IgD-negative memory B cell (primary cell): ENCODE measurements around the gene RNF215. TPM values are rescaled to one million over a fixed set of nuclear protein-coding genes. Genes with fewer than 3 reads are reported as not detected.

ENCODE experiments used
- H3K27ac Mint-ChIP-seq, 3 donors: one replicate each; pipeline ENCODE4 v1.8.0; 2020 to 2022; ENCODE audit warnings: mild to moderate bottlenecking in 3 of 3, mixed read lengths in 3 of 3, moderate library complexity in 1 of 3
- H3K27me3 Mint-ChIP-seq: one replicate; pipeline ENCODE4 v1.8.0; 2021; ENCODE audit warnings: mixed read lengths
- H3K36me3 Mint-ChIP-seq: one replicate; pipeline ENCODE4 v1.8.0; 2020; ENCODE audit warnings: mild to moderate bottlenecking, mixed read lengths
- H3K4me1 Mint-ChIP-seq, 3 donors: one replicate each; pipeline ENCODE4 v1.8.0; 2020 to 2022; ENCODE audit warnings: mixed read lengths in 3 of 3, mild to moderate bottlenecking in 1 of 3
- H3K4me3 Mint-ChIP-seq, 4 donors: one replicate each; pipeline ENCODE4 v1.8.0; 2020 to 2022; ENCODE audit warnings: mild to moderate bottlenecking in 4 of 4, mixed read lengths in 4 of 4, moderate library complexity in 3 of 4
- H3K9me3 Mint-ChIP-seq, 3 donors: one replicate each; pipeline ENCODE4 v1.8.0; 2020 to 2021; ENCODE audit warnings: mixed read lengths in 3 of 3, mild to moderate bottlenecking in 1 of 3
- polyA plus RNA-seq: library from polyadenylated mRNA; unstranded; fragments of 300-500 nt; fragmentation: Illumina TruSeq; gene quantifications from one replicate; pipeline ENCODE4 v1.2.3, GENCODE V29; 2021

RNF215 gene
- polyA plus RNA-seq, 1 donor from 2014 or later: 0.20 TPM

- Mint-ChIP-seq H3K27ac (peak overlapping the region in 1 of 3 donors; percentile 39), H3K27me3 (no peaks in the 10 kb centered on the region), H3K4me1 (no peaks in the 10 kb centered on the region), H3K36me3 (peaks cover 2% of the 10 kb centered on the region), H3K4me3 (no peak overlapping the region), H3K9me3 (no peaks in the 10 kb centered on the region)
These were observed 16.5 kb downstream of the RNF215 start for GRCh38 chr22:30370641-30371230.

- no peak overlapping the region for H3K27ac Mint-ChIP-seq
These were observed 18.8 kb downstream of the RNF215 start for GRCh38 chr22:30368420-30368819.

GRCh38 chr22:30365891-30366290, 21.3 kb downstream of the RNF215 start:
- peaks cover 0 to 1% (median 0%) of the 10 kb centered on the region in 3 donors for H3K4me1 Mint-ChIP-seq
- H3K4me3 Mint-ChIP-seq: no peak overlapping the region
- no peaks in the 10 kb centered on the region for H3K9me3 Mint-ChIP-seq
- H3K27me3 Mint-ChIP-seq: no peaks in the 10 kb centered on the region
- H3K27ac Mint-ChIP-seq: no peak overlapping the region
- peaks cover 7% of the 10 kb centered on the region for H3K36me3 Mint-ChIP-seq

More at GRCh38 chr22:30368420-30368819, 18.8 kb downstream of the RNF215 start:
- H3K27me3 Mint-ChIP-seq: no peaks in the 10 kb centered on the region
- H3K36me3 Mint-ChIP-seq: peaks cover 7% of the 10 kb centered on the region
- H3K4me1 Mint-ChIP-seq: no peaks in the 10 kb centered on the region
- H3K9me3 Mint-ChIP-seq: no peaks in the 10 kb centered on the region
- no peak overlapping the region for H3K4me3 Mint-ChIP-seq

GRCh38 chr22:30362651-30363281, 24.4 kb downstream of the RNF215 start:
- no peak overlapping the region for H3K4me3 Mint-ChIP-seq
- no peaks in the 10 kb centered on the region for H3K9me3 Mint-ChIP-seq
- H3K36me3 Mint-ChIP-seq: peaks cover 5% of the 10 kb centered on the region
- peaks cover 1 to 5% (median 3%) of the 10 kb centered on the region in 3 donors for H3K4me1 Mint-ChIP-seq
- H3K27ac Mint-ChIP-seq: no peak overlapping the region
- H3K27me3 Mint-ChIP-seq: no peaks in the 10 kb centered on the region

GRCh38 chr22:30361916-30362650, 25.1 kb downstream of the RNF215 start:
- Mint-ChIP-seq H3K36me3 (peaks cover 5% of the 10 kb centered on the region), H3K4me1 (peaks cover 4 to 8% (median 6%) of the 10 kb centered on the region in 3 donors), H3K4me3 (peak overlapping the region in 1 of 4 donors; percentile 21), H3K27ac (no peak overlapping the region), H3K27me3 (no peaks in the 10 kb centered on the region), H3K9me3 (no peaks in the 10 kb centered on the region)

- Mint-ChIP-seq H3K4me3 (peak overlapping the region in 3 of 4 donors; percentile 37 to 99 (median 54)), H3K4me1 (peaks cover 28 to 37% (median 32%) of the 10 kb centered on the region in 3 donors), H3K27me3 (no peaks in the 10 kb centered on the region), H3K27ac (peak overlapping the region in 1 of 3 donors; percentile 74), H3K36me3 (no peaks in the 10 kb centered on the region), H3K9me3 (no peaks in the 10 kb centered on the region)
These were observed 28.7 kb downstream of the RNF215 start for GRCh38 chr22:30358541-30358940.

- Mint-ChIP-seq H3K27ac (peak overlapping the region in 2 of 3 donors; percentile 95 to 96), H3K36me3 (no peaks in the 10 kb centered on the region), H3K4me1 (peaks cover 28 to 39% (median 34%) of the 10 kb centered on the region in 3 donors), H3K9me3 (no peaks in the 10 kb centered on the region), H3K4me3 (peak overlapping the region; percentile 94 to 99 (median 99)), H3K27me3 (no peaks in the 10 kb centered on the region)
These were observed 29.5 kb downstream of the RNF215 start for GRCh38 chr22:30357650-30358215.

GRCh38 chr22:30357236-30357570, 30.0 kb downstream of the RNF215 start:
- H3K27ac Mint-ChIP-seq: peak overlapping the region; percentile 95 to 99 (median 96)
- H3K9me3 Mint-ChIP-seq: no peaks in the 10 kb centered on the region
- H3K27me3 Mint-ChIP-seq: no peaks in the 10 kb centered on the region
- H3K4me3 Mint-ChIP-seq: peak overlapping the region; percentile 94 to 99 (median 99)
- peaks cover 26 to 39% (median 37%) of the 10 kb centered on the region in 3 donors for H3K4me1 Mint-ChIP-seq
- H3K36me3 Mint-ChIP-seq: peaks cover 2% of the 10 kb centered on the region

GRCh38 chr22:30356449-30357235, 30.6 kb downstream of the RNF215 start, which contains the start of the genes CCDC157 and SF3A1:
CCDC157 (plus strand) TSS chr22:30357007; CDS start chr22:30366001, 8,994 bp downstream.
SF3A1 (minus strand) TSS chr22:30356894; CDS start chr22:30356792, 102 bp downstream.
- Mint-ChIP-seq H3K9me3 (no peaks in the 10 kb centered on the region), H3K36me3 (peaks cover 2% of the 10 kb centered on the region), H3K27ac (peak within 1 kb of the TSS; percentile 95 to 99 (median 96)), H3K4me3 (peak within 1 kb of the TSS; percentile 94 to 99 (median 99)), H3K27me3 (no peaks in the 10 kb centered on the region), H3K4me1 (peaks cover 27 to 42% (median 39%) of the 10 kb centered on the region in 3 donors)

- H3K36me3 Mint-ChIP-seq: peaks cover 2% of the 10 kb centered on the region
These were observed 32.6 kb downstream of the RNF215 start for GRCh38 chr22:30354644-30355043.

GRCh38 chr22:30351226-30351625, 36.0 kb downstream of the RNF215 start:
- peak overlapping the region in 2 of 3 donors; percentile 2 to 53 for H3K27ac Mint-ChIP-seq
- H3K27me3 Mint-ChIP-seq: no peaks in the 10 kb centered on the region
- peaks cover 2% of the 10 kb centered on the region for H3K36me3 Mint-ChIP-seq
- peaks cover 41 to 47% (median 46%) of the 10 kb centered on the region in 3 donors for H3K4me1 Mint-ChIP-seq
- no peaks in the 10 kb centered on the region for H3K9me3 Mint-ChIP-seq
- H3K4me3 Mint-ChIP-seq: no peak overlapping the region

More at GRCh38 chr22:30354644-30355043, 32.6 kb downstream of the RNF215 start:
- Mint-ChIP-seq H3K27me3 (no peaks in the 10 kb centered on the region), H3K9me3 (no peaks in the 10 kb centered on the region), H3K27ac (peak overlapping the region in 1 of 3 donors; percentile 95), H3K4me1 (peaks cover 41 to 55% (median 49%) of the 10 kb centered on the region in 3 donors), H3K4me3 (peak overlapping the region; percentile 94 to 99 (median 99))

GRCh38 chr22:30348809-30349208, 38.4 kb downstream of the RNF215 start:
- H3K27ac Mint-ChIP-seq: peak overlapping the region in 1 of 3 donors; percentile 35
- no peak overlapping the region for H3K4me3 Mint-ChIP-seq
- H3K4me1 Mint-ChIP-seq: peaks cover 20 to 27% (median 26%) of the 10 kb centered on the region in 3 donors
- H3K9me3 Mint-ChIP-seq: no peaks in the 10 kb centered on the region
- H3K36me3 Mint-ChIP-seq: peaks cover 2% of the 10 kb centered on the region
- no peaks in the 10 kb centered on the region for H3K27me3 Mint-ChIP-seq

- H3K27me3 Mint-ChIP-seq: no peaks in the 10 kb centered on the region
- H3K27ac Mint-ChIP-seq: peak overlapping the region in 1 of 3 donors; percentile 35
- peaks cover 3% of the 10 kb centered on the region for H3K36me3 Mint-ChIP-seq
- no peaks in the 10 kb centered on the region for H3K9me3 Mint-ChIP-seq
- H3K4me3 Mint-ChIP-seq: no peak overlapping the region
- H3K4me1 Mint-ChIP-seq: peaks cover 16 to 25% (median 24%) of the 10 kb centered on the region in 3 donors
These were observed 38.8 kb downstream of the RNF215 start for GRCh38 chr22:30348404-30348803.
